ENCODE results near the gene CLEC18C.
"Not testable (repeated sequence)": the region's sequence is repeated elsewhere in the genome, so short reads cannot be mapped to it uniquely, and the experiment has no call there.

GRCh38 chr16:70223216-70223615 lies 49.6 kb downstream of the CLEC18C start:
- TF ChIP-seq CTCF (conservative IDR thresholded peaks at IDR 0.05 in 1 of 2, IDR thresholded peaks at IDR 0.05 in 1 of 2; ENCODE audit: extremely low read depth in 1 of 2, insufficient read depth in 1 of 2, low read depth in 1 of 2, low read length in 2 of 2); EZH2 (IDR thresholded peaks at IDR 0.05; ENCODE audit: borderline replicate concordance, low read length): not testable (repeated sequence)

Data from mammary epithelial cell (primary cell).